A549 (cell line): ENCODE measurements around the gene SLC16A5.

Experiments
- TF ChIP-seq, protein P1 (sequence below): fragments of >200 bp; sonication (Bioruptor Twin); formaldehyde crosslinking; IDR thresholded peaks from 3 replicates; pipeline ENCODE4 v1.5.1; 2016
- TF ChIP-seq, protein P2 (sequence below): fragments of 450-650 bp; IDR thresholded peaks from 2 replicates; pipeline ENCODE4 v1.6.1; 2014; ENCODE audit warnings: antibody characterized with exemption

- TF ChIP-seq, protein P1, sequence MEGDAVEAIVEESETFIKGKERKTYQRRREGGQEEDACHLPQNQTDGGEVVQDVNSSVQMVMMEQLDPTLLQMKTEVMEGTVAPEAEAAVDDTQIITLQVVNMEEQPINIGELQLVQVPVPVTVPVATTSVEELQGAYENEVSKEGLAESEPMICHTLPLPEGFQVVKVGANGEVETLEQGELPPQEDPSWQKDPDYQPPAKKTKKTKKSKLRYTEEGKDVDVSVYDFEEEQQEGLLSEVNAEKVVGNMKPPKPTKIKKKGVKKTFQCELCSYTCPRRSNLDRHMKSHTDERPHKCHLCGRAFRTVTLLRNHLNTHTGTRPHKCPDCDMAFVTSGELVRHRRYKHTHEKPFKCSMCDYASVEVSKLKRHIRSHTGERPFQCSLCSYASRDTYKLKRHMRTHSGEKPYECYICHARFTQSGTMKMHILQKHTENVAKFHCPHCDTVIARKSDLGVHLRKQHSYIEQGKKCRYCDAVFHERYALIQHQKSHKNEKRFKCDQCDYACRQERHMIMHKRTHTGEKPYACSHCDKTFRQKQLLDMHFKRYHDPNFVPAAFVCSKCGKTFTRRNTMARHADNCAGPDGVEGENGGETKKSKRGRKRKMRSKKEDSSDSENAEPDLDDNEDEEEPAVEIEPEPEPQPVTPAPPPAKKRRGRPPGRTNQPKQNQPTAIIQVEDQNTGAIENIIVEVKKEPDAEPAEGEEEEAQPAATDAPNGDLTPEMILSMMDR = no peak
- TF ChIP-seq, protein P2, sequence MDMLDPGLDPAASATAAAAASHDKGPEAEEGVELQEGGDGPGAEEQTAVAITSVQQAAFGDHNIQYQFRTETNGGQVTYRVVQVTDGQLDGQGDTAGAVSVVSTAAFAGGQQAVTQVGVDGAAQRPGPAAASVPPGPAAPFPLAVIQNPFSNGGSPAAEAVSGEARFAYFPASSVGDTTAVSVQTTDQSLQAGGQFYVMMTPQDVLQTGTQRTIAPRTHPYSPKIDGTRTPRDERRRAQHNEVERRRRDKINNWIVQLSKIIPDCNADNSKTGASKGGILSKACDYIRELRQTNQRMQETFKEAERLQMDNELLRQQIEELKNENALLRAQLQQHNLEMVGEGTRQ = no peak
Observed at GRCh38 chr17:75061618-75062017, 26.1 kb upstream of the SLC16A5 start.
